DMS114 treated with DMSO at 0.1 percent for 48 hours (cell line): ENCODE results near the gene STIM1.

Experiments
- DNase-seq: peaks from one replicate; lab custom pipeline; 2025; ENCODE audit not compliant: unreplicated experiment; lab: John Stamatoyannopoulos, UW

Gene STIM1

GRCh38 chr11:4060182-4060923 lies 204.9 kb downstream of the STIM1 start:
- no peak for DNase-seq

- no peak for DNase-seq
These were observed 206.2 kb downstream of the STIM1 start for GRCh38 chr11:4061700-4062099.

DNA sequence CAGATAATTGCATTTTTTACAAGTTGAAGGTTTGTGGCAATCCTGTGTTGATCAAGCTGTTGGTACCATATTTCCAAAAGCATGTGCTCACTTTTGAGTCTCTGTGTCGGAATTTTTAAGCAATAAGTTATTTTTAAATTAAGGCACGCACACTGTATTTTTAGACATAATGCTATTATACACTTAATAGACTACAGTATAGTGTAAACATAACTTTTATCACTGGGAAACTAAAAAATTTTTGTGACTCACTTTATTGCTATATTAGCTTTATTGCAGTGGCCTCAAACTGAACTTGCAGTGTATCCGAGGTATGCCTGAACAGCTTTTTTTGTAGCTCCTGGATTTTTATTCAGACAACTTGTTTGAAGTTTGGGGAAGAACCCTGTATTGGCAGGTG lies 207.9 kb downstream of the STIM1 start:
- no peak for DNase-seq

- DNase-seq, result no peak
These were observed 209.0 kb downstream of the STIM1 start for GRCh38 chr11:4064278-4064955.

DNA sequence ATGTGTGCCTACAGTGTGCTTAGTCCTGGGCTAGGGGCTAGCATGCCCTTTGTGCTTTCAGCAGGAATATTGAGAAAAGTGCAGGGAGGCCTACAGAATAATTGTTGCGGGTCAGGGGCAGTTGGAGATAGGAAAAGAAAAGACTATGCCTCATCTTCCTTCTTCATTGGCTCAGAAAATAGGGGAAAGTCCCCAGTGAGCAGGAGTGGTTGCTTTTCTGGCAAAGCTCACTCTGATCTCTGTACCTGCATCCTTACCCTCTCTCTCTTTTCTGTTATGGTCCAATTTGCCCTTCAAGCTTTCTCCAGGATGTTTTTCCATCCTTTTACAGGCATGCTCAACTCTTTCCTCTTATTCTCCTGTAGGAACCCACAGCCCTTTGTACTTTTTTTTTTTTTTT lies 209.6 kb downstream of the STIM1 start:
- no peak for DNase-seq

- DNase-seq, result no peak
These were observed 210.3 kb downstream of the STIM1 start for GRCh38 chr11:4065601-4066377.

DNA sequence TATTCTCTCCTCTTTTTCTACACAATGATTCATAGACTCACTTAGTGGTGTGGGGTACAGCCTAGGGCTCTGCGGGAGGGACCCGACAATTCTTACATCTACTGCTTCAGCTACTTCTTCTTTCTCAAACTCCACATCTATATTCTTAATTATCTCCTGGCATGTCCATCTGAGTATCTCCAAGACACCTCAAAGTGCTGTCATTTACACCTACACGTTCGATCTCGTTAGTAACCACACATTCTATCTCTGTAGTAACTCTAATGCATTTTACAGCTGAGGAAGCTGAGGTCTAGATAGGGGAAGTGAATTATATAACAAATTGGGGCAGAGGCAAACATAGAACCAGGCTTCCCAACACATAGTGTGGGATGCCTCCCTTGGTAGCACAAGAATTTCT lies 211.4 kb downstream of the STIM1 start:
- no peak for DNase-seq

DNA sequence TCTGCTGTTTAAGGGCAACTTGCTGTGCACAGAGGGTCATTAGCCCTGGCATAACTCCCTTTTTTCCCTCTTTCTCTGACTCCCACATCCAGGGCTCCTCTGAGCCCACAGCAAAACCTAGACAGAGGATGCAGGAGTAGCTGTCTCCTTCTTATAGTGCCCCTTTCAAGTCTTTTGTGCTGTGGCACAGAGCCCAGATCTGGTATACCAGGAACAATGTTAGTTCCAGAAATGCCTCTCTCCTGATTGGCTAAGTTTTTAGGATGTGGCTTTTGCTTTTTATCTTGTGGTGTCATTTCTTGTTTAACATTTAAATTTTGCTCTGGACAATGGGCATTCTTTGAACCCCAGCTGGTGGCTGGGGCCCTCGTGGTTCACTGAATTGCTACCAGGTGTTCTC lies 213.5 kb downstream of the STIM1 start:
- DNase-seq, result no peak

- no peak for DNase-seq
These were observed 215.9 kb downstream of the STIM1 start for GRCh38 chr11:4071325-4071724.

DNA sequence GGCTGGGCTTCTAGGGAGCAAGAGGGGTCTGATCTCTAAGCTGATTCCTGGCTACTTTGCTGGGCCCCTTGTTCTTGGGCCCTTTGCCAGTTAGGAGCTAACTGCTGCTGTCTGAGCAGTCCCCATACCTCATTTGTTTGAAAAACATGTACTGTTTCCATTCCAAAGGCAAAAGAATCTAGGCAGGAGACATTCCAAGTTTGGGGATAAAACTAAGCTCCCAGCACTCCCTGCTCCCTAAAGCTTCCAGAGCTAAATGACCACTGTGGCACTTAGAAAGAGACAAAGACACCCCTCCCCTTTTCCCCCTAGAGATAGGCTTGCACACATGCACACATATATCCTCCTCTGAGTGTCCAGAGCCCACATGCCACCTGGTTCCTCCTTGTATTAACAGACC lies 216.4 kb downstream of the STIM1 start:
- no peak for DNase-seq

GRCh38 chr11:4072668-4073285 lies 217.3 kb downstream of the STIM1 start:
- DNase-seq, result peak; percentile 35

GRCh38 chr11:4074266-4074665 lies 218.8 kb downstream of the STIM1 start:
- no peak for DNase-seq

- DNase-seq, result no peak
These were observed 221.3 kb downstream of the STIM1 start for GRCh38 chr11:4076774-4077173.

DNA sequence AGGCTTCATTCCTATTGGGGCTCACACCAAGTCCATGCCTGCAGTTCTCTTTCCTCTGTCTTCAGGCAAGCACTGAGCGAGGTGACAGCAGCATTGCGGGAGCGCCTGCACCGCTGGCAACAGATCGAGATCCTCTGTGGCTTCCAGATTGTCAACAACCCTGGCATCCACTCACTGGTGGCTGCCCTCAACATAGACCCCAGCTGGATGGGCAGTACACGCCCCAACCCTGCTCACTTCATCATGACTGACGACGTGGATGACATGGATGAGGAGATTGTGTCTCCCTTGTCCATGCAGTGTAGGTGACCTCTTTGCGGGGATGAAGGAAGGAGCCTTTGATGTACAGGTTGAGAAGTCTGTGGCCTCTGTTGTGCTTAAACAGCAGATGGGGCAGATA lies 227.7 kb downstream of the STIM1 start:
- no peak for DNase-seq

GRCh38 chr11:4084406-4085125 lies 229.1 kb downstream of the STIM1 start:
- no peak for DNase-seq

DNA sequence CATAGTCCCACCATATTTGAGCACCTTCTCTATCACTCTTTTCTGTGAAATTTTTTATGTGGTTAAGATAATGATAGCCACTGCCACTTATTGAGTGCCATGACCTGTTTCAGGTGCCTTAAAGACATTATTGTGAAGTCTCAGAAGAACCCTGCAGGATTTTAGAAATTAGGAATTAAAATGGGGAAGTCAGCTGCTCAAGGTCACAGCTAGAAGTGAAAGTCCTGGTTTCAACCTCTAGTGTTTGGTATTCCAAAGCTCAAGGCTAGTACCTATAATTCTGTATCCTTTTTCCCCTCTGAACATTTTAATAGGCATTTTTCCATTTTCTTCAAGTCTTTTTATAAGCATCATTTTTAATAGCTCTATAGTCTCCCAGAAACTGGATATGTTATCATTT lies 230.1 kb downstream of the STIM1 start:
- no peak for DNase-seq

- DNase-seq, result no peak
These were observed 231.3 kb downstream of the STIM1 start for GRCh38 chr11:4086575-4087353.

GRCh38 chr11:4087551-4087950 lies 232.1 kb downstream of the STIM1 start:
- DNase-seq, result no peak

- DNase-seq, result no peak
These were observed 234.8 kb downstream of the STIM1 start for GRCh38 chr11:4090258-4090657.

DNA sequence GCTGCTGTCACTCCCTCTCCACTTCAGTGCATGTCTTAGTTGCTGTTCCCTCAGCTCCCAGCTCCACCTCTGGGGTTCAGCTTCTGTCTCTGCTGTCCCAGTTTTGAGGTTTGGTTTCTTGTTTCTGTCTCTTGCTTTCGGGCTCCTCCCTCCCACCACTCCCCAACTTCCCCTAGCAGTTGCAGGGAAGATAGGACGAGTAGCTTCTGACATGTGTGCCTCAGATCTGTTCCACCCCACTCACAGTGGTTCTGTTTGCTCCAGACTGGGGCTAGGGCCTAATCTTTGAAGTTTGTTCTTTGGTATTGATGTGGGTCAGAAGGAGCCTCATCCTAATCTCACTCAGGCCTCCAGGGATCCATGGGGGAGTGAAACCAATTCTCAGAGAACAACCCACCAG lies 236.6 kb downstream of the STIM1 start:
- DNase-seq, result no peak
